Measurements from ENCODE around the gene MOB3C.
A peak's percentile ranks its signal among the peaks of the same experiment; 100 is the strongest.

MOB3C gene

DNA sequence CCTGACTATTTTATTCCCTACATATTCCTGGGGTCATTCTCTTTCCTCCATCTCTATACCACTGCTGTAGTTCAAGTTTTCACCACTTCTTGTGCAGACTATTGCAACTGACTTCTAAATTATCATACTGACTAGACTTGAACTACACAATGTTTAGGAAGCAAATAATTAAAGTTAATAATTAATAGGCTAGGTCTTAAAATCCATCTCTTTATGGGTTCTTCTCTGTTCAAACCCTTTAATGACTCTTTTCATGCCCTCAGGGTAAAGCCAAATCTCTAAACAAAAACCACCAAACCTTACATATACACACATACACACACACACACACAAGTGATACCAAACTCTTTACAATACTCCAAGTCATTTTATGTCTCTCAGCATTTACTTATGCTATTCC is 22.3 kb upstream of the MOB3C start:
- no peak for DNase-seq (ENCODE audit: low read depth)

DNA sequence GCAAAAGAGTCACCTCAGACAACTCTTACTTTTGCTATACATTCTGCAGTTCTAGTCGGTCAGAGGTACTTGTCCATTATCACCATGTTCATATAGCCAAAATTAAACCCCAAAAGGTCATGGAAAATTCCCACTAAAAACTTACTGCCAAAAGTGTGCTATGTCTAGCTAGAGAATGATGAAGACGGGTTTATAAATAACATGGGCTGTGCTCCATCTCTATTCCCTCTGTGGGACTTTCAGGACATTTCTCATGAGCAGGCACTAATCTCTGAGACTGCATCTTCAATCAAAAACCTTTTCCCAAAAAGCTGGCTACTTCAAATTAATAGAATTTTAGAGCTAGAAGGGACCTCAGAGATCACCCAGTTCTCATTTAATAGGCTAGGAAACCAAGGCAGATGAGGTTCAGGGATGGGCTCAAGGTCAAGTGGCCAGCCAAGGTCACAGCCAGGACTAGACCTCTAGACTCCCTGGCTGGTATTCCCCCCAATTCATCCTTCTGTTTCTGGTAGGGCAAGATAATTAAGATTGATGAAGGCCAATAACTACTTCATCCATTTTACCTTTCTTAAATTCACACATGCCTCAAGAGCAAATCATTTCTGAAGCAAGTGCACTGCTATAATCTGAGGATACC is 21.0 kb upstream of the MOB3C start:
- DNase-seq (ENCODE audit: low read depth) = no peak

DNA sequence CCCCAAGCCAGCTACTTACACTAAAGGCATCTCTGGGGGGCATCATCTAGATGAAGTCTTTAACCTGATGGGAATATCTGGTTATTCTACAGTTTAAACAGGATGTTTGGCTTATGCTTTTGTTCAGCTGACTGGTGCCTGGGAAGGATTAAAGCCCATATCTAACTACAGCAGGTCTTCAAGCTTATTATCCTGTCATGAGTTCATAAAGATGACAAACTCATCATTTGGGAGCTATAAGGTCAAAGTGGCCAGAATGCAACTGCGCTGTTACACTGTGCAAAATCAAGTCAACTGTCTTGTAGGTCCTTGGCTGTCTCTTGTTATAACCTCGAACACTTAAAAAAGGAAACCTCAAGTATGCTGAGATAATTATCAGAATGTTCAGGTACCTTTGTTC is 18.6 kb upstream of the MOB3C start:
- no peak for DNase-seq (ENCODE audit: low read depth)

DNA sequence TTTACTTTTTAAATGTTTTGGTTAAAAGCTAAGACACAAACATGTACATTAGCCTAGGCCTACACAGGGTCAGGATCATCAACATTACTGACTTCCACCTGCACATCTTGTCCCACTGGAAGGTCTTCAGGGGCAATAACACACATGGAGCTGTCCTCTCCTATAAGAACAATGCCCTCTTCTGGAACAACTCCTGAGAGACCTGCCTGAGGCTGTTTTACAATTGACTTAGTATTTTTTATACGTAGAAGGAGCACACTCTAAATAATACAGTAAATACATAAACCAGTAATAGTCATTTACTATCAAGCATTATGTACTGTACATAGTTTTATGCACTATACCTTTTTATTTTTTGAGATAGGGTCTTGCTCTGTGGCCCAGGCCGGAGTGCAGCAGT is 14.1 kb upstream of the MOB3C start:
- no peak for DNase-seq (ENCODE audit: low read depth)

DNA sequence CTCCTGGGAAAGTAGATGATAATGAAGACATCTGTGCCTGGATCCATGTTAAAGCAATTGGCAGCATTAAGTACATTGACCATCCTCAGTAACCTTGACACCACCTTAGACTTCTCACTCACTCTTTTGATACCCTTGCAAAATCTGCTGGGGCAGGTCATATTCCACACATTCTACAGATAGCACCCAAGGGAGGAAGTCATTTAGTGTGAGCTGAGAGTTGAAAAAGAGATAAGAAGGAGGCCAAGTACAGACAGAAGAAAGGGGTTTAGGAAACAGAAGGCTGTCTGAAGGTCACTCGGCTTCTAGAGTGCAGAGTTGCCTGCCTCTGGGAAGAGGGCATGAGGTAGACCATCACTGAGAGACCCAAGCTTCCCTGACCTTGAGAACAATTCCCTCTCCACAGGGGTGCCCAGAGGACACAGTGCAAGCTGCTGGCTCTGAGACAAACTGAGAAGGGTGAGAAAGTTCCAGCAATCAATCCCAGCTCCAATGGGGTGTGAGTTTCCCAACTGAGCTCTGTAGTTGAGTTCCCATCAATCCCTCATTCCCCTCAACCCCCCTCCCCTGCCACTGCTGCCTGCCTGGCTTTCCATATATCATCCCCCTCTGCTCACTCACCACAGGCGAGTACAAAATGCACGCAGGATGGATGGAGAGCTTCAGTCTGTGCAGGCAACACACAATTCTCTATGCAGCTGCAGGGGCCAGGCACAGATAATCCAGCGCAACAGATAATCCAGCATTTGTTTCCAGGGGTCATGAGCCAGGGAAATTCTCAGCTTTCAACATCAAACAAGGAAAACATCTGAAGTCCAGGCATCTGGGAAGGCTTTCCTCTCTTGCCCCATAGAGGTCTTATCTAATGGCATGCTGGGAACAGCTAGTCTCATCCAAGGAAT is 7.4 kb upstream of the MOB3C start:
- no peak for DNase-seq (ENCODE audit: low read depth)

DNA sequence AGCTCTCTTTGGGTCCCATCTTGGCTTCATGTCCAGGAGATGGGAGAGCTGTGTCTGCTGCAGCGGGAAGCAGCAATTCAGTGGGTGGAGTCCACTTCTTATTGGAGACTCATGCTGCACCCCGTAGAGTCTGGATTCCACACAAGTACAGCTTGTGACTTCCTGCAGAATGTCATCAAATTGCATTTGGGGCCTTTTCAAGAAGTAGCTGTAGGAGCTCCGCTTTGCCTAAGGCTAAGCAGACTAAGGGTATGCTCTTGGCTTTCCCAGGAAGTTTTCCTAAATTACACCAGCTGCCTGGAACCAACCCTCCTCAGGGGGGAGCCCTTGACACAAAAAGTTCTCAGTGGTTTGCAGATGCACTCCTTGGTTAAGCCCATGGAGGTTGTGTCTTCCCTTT is 5.7 kb upstream of the MOB3C start:
- DNase-seq (ENCODE audit: low read depth) = no peak

DNA sequence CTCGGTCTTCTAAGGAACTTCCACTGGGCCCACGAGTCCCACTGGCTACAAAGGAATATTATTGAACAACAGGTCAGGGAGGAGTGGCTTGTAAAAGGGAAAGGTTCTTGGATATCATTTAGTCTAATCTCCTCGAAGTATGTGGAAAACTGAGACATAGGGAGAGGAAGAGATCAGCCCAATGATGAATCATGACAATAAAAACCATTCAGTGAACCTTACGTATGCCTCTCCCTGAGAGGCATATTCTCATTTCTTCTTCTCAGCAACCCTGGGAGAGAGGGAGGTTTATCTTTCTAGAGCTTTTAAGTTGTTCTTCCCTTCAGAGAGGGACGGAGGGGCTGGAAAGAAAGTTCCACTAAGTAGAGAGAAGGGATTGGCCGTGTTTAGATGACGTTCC is 5.3 kb upstream of the MOB3C start:
- DNase-seq (ENCODE audit: low read depth) = no peak

DNA sequence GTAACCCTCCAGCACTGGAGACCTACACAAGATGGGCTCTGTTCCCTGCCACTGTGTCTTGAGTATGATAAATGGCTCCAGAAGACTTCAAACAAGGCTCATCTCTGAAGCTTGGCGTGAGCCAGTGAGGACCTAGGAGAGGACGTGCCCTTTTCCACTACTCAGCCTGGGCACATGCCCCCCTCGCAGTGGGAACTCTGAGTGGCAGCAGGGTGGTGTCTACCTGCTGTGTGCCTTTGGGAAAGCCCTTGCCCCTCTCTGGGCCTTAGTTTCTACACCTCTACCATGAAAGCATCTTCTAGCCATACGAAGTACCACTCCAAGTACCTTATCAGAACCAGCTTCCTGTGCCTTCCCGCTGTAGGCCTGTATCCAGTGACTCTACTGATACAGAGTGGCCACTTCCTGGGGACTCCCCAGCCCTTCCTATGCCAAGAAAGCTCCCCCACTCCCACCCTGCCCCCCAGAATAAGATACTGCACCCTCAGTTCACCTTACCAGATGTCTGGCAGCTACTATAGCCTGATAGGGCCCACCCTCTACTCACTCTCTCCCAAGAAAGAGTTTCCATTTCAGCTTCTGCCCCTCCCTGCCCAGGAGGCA is 3.1 kb upstream of the MOB3C start:
- DNase-seq (ENCODE audit: low read depth) = no peak

DNA sequence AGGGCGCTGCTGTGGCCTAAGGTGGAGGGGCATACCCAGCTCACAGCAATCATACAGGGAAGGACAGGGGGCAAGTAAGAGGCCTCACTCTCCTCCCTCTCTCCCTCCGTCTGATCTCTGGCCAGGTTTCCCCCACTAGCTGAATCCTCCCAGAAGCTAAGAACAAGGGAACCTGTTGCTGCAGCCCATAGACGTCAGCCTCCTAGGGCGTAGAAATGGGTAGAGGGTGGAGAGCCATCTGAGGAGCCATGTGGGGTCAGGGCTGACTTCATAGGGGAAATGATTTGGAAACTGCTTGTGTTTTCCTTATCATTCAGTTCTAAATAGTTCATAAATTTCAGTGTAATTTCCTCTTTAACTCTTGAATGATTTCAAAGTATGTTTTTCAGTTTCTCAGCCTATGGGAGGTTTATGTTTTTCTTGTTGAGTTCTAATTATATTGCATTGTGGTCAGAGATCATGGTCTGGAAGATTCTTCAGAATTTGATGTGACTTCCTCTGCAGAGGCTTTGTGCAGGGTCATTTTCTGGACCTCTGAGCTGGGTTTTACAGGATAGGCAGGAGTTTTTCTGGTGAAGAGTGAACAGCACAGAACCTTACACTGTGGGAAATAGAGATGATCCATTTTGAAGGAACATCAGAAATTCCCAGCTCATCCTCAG is 2.3 kb upstream of the MOB3C start:
- no peak for DNase-seq (ENCODE audit: low read depth)

DNA sequence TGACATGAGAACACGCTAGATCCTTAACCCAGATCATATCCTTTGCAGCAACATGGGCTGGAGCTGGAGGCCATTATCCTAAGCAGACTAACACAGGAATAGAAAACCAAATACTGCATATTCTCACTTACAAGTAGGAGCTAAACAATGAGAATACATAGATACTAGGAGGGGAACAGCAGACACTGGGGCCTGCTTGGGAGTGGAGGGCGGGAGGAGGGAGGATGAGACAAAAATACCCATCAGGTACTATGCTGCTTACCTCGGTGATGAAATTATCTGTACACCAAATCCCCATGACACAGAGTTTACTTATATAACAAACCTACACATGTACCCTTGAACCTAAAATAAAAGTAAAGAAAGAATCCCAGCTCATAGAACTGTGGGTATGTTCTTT is 1.2 kb upstream of the MOB3C start:
- DNase-seq (ENCODE audit: low read depth) = no peak

DNA sequence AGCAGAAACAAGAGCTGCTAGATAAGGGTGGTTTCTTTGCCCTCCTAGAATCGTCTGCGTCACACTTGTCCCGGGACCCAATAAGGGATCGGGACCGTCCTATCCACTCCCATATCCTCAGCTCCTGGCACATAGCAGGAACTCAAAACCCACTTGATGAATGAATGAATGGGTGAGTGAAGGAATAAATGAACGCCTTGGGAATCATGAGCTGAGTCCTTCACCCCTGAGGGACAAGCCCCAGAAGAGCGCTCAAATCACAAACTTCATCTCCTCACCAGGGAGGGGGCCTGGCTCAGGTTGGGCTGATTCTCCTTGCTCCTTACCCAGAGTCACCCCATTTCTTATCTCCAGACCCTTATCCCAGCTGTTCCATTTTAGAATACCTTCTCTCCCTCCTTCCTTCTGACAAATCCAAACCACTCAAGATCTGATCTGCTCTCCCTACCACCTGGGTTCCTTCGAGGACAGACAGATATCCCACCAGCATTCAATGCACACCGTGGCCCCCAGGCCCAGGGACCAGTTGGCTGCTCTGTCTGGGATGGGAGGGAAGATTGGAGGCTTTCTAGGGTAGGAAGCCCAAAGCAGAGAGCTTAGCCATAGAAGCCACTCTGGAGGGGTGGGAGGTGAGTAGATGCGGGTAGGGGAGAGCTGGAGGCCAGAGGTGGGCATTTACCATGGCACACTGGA is 643 bp upstream of the MOB3C start:
- DNase-seq (ENCODE audit: low read depth) = no peak

DNA sequence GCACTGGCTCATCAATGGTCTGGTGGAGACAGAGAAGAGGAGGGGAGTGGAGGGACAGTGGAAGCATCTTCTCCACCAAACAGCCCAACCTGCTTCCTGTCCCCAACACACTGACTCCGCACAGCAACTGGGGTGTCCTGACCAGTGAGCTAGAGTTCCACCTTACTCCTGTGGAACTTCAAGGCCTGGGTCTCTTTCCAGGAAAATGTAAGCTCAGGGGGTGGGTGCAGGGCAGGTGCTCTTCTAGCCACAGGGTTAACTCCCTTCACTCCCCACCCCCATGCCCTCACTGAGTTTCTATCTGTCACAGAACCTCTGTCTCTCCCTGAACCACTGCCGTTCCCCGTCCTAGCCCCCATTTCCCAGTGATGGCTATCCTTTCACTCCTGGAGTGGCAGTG is 876 bp downstream of the MOB3C start:
- DNase-seq (ENCODE audit: low read depth) = no peak

DNA sequence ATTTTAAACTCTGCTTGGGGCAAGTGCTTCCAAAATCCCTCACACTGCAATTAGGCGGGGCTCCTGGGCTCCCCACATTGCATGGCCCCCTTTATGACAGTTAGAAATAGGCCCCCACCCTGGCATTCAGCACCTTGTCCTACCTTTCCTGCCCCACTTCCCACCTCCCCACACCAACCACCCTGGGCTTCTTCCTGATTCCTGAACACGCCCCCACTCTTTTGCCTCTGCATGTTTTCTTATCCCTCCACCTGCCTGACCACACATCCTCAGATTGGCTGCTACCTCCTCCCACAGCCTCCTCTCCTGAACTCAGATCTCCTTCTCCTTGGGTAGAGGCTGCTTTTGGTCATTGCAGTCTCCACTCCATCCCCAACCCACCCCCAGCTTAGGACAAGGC is 1.5 kb downstream of the MOB3C start:
- no peak for DNase-seq (ENCODE audit: low read depth)

DNA sequence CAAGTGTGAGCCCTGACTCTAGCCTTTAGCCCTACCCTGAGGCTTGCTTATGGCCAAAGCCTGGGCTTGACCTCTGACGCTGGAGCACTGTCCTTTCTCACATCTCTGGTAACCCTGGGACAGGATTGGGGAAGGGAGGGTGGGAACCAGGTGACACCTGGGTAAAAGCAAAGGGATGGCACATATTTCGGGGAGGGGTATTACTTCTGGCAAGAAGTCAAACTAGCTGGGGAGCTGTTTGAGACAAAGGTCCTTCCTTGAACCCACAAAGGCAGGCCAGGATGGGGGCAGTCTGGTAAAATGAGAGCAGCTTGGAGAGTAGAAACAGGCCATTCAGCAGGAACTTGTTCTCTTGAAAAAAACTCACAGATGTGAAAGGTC is 2.0 kb downstream of the MOB3C start:
- DNase-seq (ENCODE audit: low read depth) = no peak

DNA sequence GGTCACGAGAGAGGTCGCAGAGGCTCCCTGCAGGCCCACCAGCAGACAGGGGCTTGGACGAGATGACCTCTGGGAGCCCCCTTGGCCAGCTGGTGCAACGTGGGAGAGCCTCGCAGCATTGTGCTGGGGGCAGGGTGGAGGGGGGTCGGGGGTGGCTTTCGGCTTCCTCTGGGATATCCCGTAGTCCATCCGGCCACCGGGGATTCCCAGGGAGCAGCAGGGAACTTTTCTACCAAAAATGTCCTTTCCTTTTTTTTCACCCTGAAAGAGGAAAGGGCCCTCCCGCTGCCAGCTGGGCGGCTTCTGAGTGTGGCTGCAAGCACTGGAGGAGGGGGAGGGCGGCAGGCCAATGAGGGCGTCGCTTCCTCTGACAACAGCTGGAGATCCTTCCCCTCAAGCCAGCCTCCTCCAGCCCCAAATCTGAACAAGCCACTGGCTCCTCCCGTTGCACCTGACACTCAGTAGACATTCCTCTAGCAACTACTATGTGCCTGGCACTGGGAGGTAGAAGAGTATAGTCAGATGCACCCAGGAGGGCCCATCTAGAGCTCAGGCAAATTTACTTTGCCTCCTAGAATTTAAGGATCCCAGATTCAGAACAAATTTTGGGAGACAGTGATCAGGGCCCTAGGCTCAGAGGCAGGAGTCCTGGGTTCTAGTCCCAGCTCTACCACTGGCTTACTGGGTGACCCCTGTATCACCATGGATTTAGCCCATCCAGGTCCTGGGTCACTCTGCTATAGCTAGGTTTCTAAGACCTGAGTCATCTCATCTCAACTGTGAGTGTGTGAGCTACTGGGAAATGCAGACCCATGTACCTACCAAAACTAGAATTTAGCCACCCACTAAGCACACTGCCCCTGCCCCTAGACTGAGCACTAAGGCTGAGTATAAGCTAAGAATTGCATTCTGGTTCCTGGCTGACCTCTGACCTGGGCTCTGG is 2.7 kb downstream of the MOB3C start:
- DNase-seq (ENCODE audit: low read depth) = peak; percentile 10

DNA sequence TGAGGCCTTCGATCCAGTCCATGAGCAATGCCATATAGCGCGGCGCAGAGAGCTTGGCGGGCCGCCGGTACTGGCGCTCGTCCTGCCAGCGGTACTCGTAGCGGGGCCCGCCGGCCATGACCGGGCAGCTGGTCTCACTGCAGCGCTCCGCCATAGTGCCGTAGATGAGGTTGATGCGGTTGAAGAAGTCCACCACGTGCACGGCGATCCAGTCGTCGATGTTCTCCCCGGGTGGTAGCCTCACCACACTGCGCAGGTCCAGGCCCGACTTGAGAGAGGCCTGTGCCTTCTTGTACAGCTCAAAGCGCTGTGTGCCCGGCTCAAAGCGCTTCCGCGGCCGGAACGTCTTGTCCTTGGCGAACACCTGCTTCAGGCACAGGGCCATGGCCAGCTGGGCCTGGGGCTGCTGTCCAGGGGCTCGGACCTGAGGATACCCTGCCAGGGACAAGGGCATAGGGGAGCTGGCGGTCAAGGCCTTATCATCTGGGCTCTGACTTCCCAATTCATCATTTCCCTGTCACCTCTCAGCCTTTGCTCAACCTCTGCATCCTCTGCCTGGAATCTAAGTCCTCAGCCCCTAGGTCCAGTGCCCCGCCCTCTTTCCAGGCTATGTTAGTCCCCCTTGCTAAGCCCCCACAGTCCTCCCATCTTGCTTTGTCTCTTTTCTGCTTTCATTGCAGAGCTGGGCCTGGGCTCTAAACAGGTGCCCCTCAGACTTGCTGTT is 3.5 kb downstream of the MOB3C start:
- DNase-seq (ENCODE audit: low read depth) = no peak

DNA sequence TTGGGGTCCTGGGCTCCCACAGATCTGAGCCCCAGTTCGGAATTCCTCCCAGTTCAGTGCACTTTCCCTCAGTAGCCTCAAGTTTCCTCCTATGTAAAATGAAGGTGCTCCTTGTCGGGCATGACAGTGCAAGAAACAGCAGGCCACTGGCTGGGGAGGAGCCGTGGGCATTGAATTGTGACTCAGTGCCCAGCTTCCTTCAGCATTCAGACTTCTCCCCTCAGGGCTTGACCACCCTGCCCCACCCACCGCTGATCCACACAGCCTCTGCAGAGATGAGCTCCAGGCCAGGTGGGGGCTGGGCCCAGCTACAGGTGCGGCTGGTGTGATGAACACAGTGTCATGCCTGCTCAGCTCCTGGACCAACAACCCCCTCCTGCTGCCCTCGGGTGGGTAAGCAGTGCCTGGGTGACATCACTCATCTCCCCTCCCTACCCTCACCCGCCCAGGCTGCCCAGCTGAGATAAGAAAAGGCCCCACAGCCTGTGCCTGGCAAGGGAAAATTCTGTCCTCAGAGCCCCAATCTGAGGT is 4.9 kb downstream of the MOB3C start:
- DNase-seq (ENCODE audit: low read depth) = no peak

DNA sequence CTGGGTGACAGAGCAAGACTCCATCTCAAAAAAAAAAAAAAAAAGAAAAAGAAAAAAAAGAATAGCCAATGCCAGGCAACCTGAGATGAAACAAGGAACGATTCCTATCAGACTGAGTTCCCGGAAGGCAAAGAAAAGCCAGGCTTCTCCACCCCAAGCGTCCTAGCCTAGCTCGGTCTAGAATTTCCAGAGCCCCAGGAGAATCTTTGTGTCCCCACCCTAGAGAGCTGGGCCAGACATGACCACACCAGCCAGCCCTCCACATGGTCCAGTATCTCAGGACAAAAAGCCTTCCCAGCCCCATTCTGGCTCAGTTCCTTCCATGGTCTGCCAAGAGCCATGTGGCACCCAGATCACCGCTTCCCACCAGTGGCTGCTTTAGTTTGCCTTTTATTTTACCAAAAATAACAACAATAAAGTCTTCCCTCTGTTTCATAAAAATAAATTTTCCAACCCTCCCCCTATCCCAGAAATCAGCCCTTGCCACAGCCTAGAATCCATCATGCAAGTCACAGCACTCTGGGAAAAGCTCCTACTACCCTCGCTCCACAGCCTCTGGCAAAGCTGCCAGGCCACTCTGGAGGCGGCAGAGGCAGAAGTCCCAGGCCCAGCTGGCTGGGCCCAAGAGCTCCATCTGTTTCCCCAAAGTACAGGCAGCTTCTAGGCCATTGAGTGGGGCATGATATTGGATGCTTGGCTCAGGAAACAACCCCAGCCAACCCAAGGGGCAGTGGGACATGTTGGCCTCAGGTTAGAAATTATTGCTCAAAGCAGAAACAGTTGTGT is 9.1 kb downstream of the MOB3C start:
- DNase-seq (ENCODE audit: low read depth) = no peak

DNA sequence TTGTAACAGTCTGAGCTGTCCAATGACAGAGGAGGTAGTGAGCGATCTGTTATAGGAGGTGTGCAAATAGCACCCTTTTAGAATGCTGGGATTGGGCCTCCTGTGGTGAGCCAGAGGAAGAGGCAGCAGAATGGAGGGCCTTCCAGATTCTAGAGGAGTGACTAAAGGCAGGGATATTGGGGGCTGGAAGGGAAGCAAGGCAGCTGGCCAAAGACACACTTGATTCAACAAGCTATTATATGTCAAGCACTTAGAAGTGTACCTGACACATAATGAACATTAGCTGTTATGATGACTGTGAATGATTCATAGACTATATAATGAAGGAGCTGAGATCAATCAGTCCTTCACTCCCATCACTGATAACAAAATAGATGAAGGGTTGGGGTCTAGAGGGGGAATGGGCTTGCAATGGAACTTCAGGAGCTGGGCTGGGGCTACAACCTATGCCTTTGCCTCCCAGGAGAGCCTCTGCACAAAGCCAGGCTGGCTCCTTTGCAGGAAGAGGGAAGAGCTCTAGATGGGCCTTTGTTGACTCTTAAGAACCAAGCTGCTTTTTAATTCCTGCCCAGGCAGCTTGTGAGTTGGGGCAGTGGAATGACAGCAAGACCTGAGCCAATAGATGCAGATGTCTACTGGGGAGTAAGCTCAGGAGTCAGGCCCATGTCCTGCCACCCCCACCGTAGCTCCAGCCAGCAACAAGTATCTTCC is 10.2 kb downstream of the MOB3C start:
- no peak for DNase-seq (ENCODE audit: low read depth)
